AG09319 (cell line): ENCODE results near the gene TTC28.
A peak's percentile ranks its signal among the peaks of the same experiment; 100 is the strongest.

ENCODE experiments used
- DNase-seq: peaks from one replicate; pipeline ENCODE4 v3.0.0-alpha.2; 2010; ENCODE audit warnings: low read depth; ENCODE audit errors: extremely low read depth
- TF ChIP-seq, protein P1 (sequence below): IDR thresholded peaks from 2 replicates; pipeline ENCODE4 v1.5.1; 2011; ENCODE audit warnings: low read depth, mild to moderate bottlenecking, inconsistent platforms, low read length, moderate library complexity

Gene TTC28

DNA sequence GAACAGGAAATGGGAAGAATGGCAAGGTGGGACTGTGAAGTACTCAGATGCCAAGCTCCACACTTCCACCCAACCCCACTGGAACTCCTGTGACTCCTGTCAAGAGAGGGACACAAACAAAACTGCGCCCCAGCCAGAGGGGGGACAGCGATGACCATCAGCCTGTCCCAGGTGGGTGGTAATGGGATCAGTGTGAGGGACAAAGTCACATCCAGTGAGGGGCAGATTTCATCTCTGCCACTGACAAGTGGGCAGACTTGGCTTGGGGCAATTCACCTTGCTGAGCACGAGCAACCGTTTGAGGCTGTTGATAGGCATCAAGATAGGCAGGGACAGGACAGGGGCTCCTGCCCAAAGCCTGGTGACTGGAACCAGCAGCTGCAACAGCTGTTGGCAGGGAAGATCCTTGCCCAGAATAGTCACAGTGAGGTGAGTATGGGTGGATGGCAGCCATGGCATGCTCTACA lies 655.2 kb downstream of the TTC28 start:
- TF ChIP-seq, protein P1, sequence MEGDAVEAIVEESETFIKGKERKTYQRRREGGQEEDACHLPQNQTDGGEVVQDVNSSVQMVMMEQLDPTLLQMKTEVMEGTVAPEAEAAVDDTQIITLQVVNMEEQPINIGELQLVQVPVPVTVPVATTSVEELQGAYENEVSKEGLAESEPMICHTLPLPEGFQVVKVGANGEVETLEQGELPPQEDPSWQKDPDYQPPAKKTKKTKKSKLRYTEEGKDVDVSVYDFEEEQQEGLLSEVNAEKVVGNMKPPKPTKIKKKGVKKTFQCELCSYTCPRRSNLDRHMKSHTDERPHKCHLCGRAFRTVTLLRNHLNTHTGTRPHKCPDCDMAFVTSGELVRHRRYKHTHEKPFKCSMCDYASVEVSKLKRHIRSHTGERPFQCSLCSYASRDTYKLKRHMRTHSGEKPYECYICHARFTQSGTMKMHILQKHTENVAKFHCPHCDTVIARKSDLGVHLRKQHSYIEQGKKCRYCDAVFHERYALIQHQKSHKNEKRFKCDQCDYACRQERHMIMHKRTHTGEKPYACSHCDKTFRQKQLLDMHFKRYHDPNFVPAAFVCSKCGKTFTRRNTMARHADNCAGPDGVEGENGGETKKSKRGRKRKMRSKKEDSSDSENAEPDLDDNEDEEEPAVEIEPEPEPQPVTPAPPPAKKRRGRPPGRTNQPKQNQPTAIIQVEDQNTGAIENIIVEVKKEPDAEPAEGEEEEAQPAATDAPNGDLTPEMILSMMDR, result no peak
- DNase-seq, result no peak

DNA sequence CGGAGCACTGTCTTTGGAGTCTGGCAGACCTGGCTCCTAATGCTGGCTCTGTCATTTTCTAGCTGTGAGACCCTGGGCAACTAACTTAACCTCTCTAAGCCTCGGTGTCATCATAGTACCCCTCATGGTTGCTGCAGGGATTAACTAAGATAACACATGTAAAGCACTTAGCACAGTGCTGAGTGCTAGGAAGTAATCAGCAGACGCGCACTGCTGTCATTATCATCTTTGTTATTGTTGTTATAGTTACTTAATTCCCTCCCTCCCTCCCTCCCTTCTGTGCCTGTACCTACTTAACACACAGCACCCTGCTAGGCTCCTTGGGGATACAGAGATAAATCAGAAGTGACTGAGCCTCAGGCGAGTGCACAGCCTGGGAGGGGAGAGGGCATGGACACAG lies 655.9 kb downstream of the TTC28 start:
- no peak for DNase-seq
- TF ChIP-seq, protein P1, result no peak

DNA sequence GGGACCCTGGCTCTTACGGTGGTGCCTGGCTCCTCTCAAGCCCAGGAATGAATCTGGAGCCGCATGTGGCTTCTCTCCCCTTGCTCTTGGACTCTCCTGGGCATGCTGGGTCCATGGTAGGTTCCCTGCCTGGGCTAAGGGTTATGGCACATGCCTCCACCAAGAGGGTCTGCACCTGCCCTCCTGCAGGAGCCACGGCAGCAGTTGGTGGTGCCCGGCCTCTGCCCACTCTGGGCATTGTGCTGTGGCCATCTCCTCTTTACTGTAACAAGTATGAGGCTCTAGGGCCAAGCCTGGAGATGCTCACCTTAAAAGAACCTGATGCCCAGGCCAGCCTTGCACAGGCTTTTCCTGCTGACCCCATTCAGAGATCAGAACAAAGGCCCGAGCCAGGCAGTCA lies 656.6 kb downstream of the TTC28 start:
- no peak for DNase-seq
- TF ChIP-seq, protein P1, result no peak

DNA sequence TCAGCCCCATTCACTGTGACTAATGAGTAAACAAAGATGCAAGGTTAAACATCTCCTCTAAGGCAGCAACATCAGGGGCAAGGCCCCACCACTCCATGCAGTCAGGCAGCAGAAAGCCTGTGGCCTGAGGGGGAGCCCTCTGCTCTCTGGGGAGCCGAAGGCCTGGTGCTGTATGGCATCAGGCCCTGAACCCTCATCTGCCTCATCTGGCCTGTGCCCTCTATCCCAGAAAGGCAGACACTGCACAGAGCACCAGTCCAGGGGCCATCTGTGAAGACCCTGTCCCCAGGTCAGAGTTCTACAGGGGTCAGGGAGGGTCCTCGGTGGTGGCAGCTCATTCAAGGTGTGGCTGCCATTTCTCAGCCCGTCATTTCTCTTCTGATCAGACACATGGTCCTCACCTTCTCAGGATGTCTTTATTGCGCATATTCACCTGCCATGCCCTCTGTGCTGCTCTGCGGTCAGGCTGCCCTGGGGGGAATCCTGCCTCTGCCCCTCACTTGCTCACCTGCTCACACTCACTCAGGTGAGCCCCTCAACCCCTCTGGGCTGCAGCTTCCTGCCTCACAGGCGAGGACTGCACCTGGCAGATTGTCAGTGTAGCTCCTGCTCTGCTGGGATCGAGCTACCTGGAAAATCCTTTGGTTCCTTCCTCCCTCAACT lies 657.5 kb downstream of the TTC28 start:
- no peak for DNase-seq
- TF ChIP-seq, protein P1, result no peak

DNA sequence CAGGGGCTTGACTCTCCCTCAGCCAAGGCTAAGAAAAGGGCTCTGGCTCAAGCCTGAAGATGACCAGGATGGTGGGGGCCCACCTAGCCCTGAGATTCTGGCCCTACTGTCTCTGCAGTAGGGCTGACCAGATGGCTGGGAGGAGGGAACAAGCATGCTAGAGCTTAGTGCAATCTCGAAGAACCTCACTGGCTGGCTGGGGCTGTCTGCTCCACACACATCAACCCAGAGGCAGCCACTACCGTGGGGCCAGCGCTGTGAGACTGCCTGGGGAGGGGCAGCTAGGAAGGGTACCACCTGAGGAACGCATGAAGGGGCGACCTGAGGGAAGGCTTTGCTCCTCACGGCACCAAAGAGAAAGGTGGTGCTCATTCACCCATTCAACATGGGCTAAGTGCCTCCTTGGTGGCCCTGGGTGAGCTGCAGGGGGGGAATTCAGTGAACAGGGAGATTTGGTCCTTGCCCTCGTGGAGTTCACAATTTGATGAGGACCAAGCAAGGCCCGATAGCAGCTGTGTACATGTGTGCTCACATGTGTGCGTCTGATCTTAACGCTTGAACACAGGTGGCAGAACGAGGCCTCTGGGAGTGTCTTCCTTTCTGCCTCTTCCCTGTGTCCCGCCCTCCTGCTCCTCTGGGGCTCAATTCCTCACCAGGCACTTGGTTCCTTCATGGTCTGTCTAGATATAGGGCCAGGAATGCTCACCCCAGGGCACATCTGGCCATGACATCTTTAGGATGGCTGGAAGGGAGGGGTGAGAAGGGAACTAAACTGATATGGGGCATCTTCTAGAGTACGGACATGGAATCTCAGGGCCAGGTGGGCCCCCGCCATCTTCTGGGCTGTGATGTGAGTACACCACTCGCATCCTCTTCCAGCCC lies 658.3 kb downstream of the TTC28 start:
- DNase-seq, result no peak
- TF ChIP-seq, protein P1, result no peak

DNA sequence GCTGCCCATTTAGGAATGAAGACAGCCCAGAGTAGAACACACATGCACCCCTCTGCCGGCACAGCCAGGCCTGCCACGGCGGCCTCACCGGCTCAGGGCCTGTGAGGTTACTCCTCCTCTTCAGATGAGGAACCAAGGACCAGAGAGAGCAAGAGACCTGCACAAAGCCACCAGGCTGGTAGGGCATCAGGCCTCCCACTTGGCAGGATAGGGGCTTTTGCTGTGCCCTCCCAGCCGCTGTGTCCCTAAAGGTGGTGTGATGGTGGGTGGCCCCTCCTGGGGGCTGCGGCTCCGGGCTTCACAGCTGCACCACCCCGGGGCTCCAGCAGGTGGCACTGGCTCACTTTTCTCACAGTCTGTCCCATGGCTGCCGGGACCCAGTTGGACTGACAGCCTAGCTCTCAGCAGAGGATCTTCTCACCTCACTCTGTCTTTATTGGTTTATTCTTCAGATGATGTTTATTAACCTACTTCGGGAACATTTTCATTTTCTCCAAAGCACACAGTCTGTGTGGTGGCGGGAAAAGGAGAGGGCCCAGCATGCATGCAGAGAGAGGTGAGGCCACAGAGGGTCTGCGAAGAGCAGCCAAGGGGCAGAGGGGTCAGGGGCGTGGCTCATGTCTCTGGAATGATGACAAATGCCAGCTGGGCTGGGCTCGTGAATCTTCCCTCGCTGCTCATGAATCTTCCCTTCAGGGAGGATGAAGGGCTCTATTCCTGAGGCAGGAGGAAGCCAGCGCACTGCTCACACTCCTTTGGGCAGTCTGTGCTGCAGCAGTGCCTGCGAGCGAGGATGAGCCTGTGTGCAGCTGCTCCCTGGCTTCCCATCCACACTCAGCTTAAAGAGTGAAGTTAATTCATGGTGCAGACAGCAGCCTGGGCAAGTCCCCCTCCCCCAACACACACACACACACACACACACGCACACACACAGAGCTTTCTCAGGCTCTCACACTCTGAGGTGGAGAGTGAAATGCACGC lies 659.5 kb downstream of the TTC28 start:
- DNase-seq, result no peak
- TF ChIP-seq, protein P1, result peak; percentile 96
